Heart left ventricle (tissue), 16 donors: ENCODE measurements around the gene FOXC1. TPM values are rescaled to one million over a fixed set of nuclear protein-coding genes. Genes with fewer than 3 reads are reported as not detected.

Experiments
- ATAC-seq, 4 donors: fragments of 200-7000 bp; cut with Tn5 transposase; one replicate each; pipeline ENCODE4 v1.9.1; 2020 to 2022; ENCODE audit warnings: moderate library complexity in 4 of 4, mild to moderate bottlenecking in 3 of 4, moderate number of reproducible peaks in 1 of 4
- DNase-seq, 5 donors: peaks; one replicate each; pipeline ENCODE4 v3.0.0-alpha.2; 2020
- H3K27ac ChIP-seq, 12 donors: fragments of 200-600 bp; sonication (generic) in 4 of 12; one replicate each; pipeline versions ENCODE4 v1.5.0 to v1.8.0; 2016 to 2022; ENCODE audit warnings: mild to moderate bottlenecking in 2 of 12
- H3K27me3 ChIP-seq, 9 donors: fragments of 200-600 bp; sonication (generic) in 2 of 9; one replicate each; pipeline versions ENCODE4 v1.5.1 to v1.8.0; 2016 to 2022; ENCODE audit warnings: mild to moderate bottlenecking in 3 of 9
- H3K36me3 ChIP-seq, 9 donors: fragments of 200-600 bp; sonication (generic) in 2 of 9; one replicate each; pipeline versions ENCODE4 v1.5.0 to v1.8.0; 2018 to 2022; ENCODE audit warnings: mild to moderate bottlenecking in 2 of 9
- H3K4me1 ChIP-seq, 12 donors: fragments of 200-600 bp; sonication (generic) in 4 of 12; one replicate each; pipeline versions ENCODE4 v1.5.0 to v1.8.0; 2016 to 2022; ENCODE audit warnings: mild to moderate bottlenecking in 3 of 12
- H3K4me3 ChIP-seq, 12 donors: fragments of 200-600 bp; sonication (generic) in 4 of 12; one replicate each; pipeline versions ENCODE4 v1.5.0 to v1.8.0; 2017 to 2022; ENCODE audit warnings: mild to moderate bottlenecking in 9 of 12, moderate library complexity in 4 of 12
- H3K9me3 ChIP-seq, 12 donors: fragments of 200-600 bp; sonication (generic) in 4 of 12; one replicate each; pipeline versions ENCODE4 v1.5.0 to v1.8.0; 2016 to 2022; ENCODE audit warnings: mild to moderate bottlenecking in 1 of 12
- CTCF ChIP-seq, 12 donors: fragments of 200-600 bp; sonication (generic) in 4 of 12; IDR thresholded peaks; one replicate each; pipeline versions ENCODE4 v1.5.0 to v1.8.0; 2018 to 2022; ENCODE audit warnings: antibody characterized with exemption in 12 of 12, mild to moderate bottlenecking in 5 of 12
- POLR2A ChIP-seq, 2 donors: fragments of 450-650 bp; IDR thresholded peaks; one replicate each; pipeline ENCODE4 v1.6.1; 2017; ENCODE audit warnings: antibody characterized with exemption in 2 of 2, mild to moderate bottlenecking in 2 of 2, moderate library complexity in 2 of 2
- WGBS, 4 donors: extraction: QIAGEN DNeasy Blood & Tissue Kit in 2 of 4; methylation state at CpG; one replicate each; pipeline versions ENCODE4 v1.1.5 to v1.1.7; 2013 to 2018; 5-methylcytosine and 5-hydroxymethylcytosine counted together
- intact Hi-C, 10 donors: fragments of 100-400 bp; cut with DNase I; formaldehyde crosslinking; loops; one replicate each; pipeline versions ENCODE4 v1.11.1 to v1.14.2; 2022
- polyA plus RNA-seq, 2 donors: library from polyadenylated mRNA; stranded (reverse); fragments of 200-250 nt; gene quantifications; one replicate each; pipeline ENCODE4 v1.2.3, GENCODE V29; 2013
- total RNA-seq, 9 donors: library from RNA; depleted of rRNA in 2 of 9; stranded (reverse); fragments of >200 nt in 2 of 9; fragmentation: NEBNext Ultra II Directional in 3 of 9; extraction: Animal tissue kit (Norgen Biotek cat#: 25700) in 3 of 9; gene quantifications; one replicate each; pipeline versions ENCODE4 v1.1.0 to v1.2.4, GENCODE V29; 2016 to 2023
- donor health status: ischemic (EF 13 %, LVEDD 7.1; RV severe dilation, severe dysfunction).
- donor health status: healthy with polysubstance abuse.
- donor health status: DM: no; HTN: yes; CAD: no.
- donor health status: DM: no; HTN: no; CAD: no.
- donor health status: ischemic (EF 25% LVEDD 6.9; RV normal size, moderate dysfunction).
- donor health status: ischemic (EF 25% LVEDD 5.7; RV mildly dilated, moderate dysfunction).
- donor health status: healthy.
- donor health status: DM: yes; HTN: yes; CAD: no.
- donor health status: ischemic (EF 35%, LVEDD 5.7; RV mildly dilated, moderate dysfunction).
- donor health status: nonischemic (EF 11% LVEDD 7.7; RV severe dilation, severe dysfunction).
- donor health status: DM: yes; HTN: yes; CAD: no.
- donor health status: PGD.
- donor health status: ischemic (EF 29% LVEDD 5.4; RV normal size, mild dysfunction).
- donor health status: nonischemic (EF 23%, LVEDD 6.1; RV moderate dilation, normal function).

Gene FOXC1
- total and polyA plus RNA-seq, 11 donors = 1.8 to 6.3 (median 3.3) TPM

DNA sequence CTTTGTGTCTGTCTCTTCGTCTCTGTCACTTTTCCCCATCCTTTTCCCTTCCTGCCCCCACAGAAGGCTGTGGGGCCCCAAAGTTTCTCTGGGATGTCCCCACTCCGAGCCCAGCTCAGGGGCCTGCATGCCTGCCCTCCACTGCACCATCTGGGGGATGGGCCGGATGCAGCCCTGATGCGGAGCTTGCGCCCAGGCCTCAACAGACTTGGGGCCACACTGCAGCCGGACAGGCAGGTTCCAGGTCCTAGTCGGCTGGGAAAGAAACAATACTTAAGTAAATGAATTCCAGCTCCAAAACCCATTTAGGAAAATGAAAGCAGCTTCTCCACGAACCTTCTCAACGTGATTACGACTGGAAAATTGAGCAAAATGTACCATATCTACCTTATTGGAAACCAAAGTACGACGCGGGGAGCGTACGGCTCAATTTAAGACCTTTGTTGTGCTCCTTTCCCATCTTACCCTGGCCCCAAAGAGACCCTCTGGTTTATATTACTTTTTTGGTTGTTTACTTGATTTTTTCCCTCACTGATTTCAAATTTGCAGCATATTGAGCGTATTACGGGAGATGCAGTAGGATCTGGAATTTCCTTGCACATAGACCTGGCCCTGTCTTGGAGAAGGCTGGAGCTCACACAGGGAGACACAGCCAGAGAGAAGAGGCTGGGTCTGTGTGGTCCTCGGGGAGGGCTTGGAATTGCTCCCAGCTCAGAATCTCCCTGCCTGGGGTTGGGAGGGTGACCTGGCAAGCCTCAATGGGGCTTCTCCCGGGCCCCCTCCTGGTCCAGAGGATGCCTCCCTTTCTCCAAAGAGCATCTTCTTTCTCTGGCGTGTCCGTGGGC, 8.0 kb downstream of the FOXC1 start:
- Histone ChIP-seq H3K9me3 (no peaks in the 10 kb centered on the region), H3K27me3 (peaks cover 0 to 85% (median 41%) of the 10 kb centered on the region in 9 donors), H3K36me3 (no peaks in the 10 kb centered on the region), H3K4me3 (no peak overlapping the region), H3K27ac (peak overlapping the region in 2 of 12 donors; percentile 15 to 34), H3K4me1 (peaks cover 0 to 28% (median 4%) of the 10 kb centered on the region in 12 donors)
- intact Hi-C loops = loop anchor here in 2 of 10 donors (10.0 kb wide), 2 partner anchors 207 to 217 kb away; no protein-coding TSS in a partner anchor
- 84 to 88% (median 86%) methylated on average over 20 to 21 of the region's 21 CpGs for WGBS, 4 donors
- TF ChIP-seq POLR2A (IDR thresholded peaks at IDR 0.05) (no peak), CTCF (IDR thresholded peaks at IDR 0.05) (no peak)
- ATAC-seq (no peak), DNase-seq (peak in 1 of 5 donors; percentile 18)

GRCh38 chr6:1618311-1619097, 8.8 kb downstream of the FOXC1 start:
- peaks cover 0 to 81% (median 38%) of the 10 kb centered on the region in 9 donors for H3K27me3 ChIP-seq
- H3K4me3 ChIP-seq = peak overlapping the region in 4 of 12 donors; percentile 2 to 44 (median 13)
- 63 to 79% (median 70%) methylated on average over 28 to 31 of the region's 31 CpGs for WGBS, 4 donors
- no peaks in the 10 kb centered on the region for H3K9me3 ChIP-seq
- H3K27ac ChIP-seq = peak overlapping the region in 3 of 12 donors; percentile 17 to 32 (median 24)
- intact Hi-C loops = loop anchor here in 2 of 10 donors (10.0 kb wide), 2 partner anchors 206 to 216 kb away; no protein-coding TSS in a partner anchor
- no peak for TF ChIP-seq POLR2A (IDR thresholded peaks at IDR 0.05)
- TF ChIP-seq CTCF (IDR thresholded peaks at IDR 0.05) = no peak
- H3K36me3 ChIP-seq = no peaks in the 10 kb centered on the region
- DNase-seq = peak in 1 of 5 donors; percentile 18
- no peak for ATAC-seq
- H3K4me1 ChIP-seq = peaks cover 0 to 28% (median 4%) of the 10 kb centered on the region in 12 donors

DNA sequence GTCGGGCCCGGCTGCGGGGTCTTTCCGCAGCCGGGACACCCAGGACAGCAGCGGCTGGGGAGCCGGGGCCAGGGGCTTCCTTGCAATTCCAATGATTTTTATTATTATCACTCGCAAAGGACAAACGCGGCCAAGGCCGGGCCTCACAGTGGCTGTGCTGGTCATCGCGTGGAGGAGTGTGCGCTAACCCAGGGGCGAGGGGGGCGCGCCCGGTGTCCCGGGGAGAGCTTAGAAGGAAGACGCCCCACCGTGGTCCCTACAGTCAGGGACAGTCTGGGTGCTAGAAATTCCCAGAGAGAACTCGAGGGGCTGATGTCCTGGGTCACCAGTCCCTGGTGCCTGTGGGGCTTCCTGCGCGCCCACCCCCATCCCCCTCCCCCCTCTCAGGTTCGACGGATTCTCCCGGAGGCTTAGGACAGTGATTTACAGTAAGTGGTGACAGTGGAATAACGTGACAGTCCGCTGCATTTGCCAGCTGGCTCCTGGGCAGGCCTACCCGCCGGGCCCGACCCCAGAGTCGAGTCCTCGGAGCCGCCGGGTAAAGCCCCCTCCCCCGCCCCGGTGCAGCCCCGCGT, 9.5 kb downstream of the FOXC1 start:
- H3K9me3 ChIP-seq = no peaks in the 10 kb centered on the region
- DNase-seq = no peak
- H3K4me1 ChIP-seq = peaks cover 0 to 26% (median 7%) of the 10 kb centered on the region in 12 donors
- H3K4me3 ChIP-seq = peak overlapping the region in 8 of 12 donors; percentile 21 to 45 (median 36)
- TF ChIP-seq CTCF (IDR thresholded peaks at IDR 0.05) = no peak
- TF ChIP-seq POLR2A (IDR thresholded peaks at IDR 0.05) = no peak
- H3K27ac ChIP-seq = peak overlapping the region in 3 of 12 donors; percentile 17 to 32 (median 24)
- ATAC-seq = no peak
- H3K27me3 ChIP-seq = peaks cover 0 to 81% (median 36%) of the 10 kb centered on the region in 9 donors
- no peaks in the 10 kb centered on the region for H3K36me3 ChIP-seq
- intact Hi-C loops = loop anchor here in 2 of 10 donors (10.0 kb wide), 2 partner anchors 206 to 216 kb away; no protein-coding TSS in a partner anchor
- 38 to 59% (median 55%) methylated on average over 16 to 40 of the region's 40 CpGs for WGBS, 4 donors
